ENCODE data around the gene ARHGAP21. TPM values are rescaled to one million over a fixed set of nuclear protein-coding genes. Genes with fewer than 3 reads are reported as not detected.

The ARHGAP21 gene
- total and polyA plus RNA-seq, 9 of the 15 experiments (the other 6 are each of a cell fraction or from before 2014, with no cell fraction given), result 13.6 to 145 (median 60.8) TPM

GRCh38 chr10:24718031-24718855, 5.4 kb downstream of the ARHGAP21 start (continued):
- TF ChIP-seq GATA2 (CRISPR knock-in tag; IDR thresholded peaks at IDR 0.05) (no peak), ZBTB26 (CRISPR knock-in tag; IDR thresholded peaks at IDR 0.05) (no peak), RB1 (IDR thresholded peaks at IDR 0.05; ENCODE audit: low read depth) (no peak), CTCFL (IDR thresholded peaks at IDR 0.05; ENCODE audit: borderline replicate concordance, insufficient read depth, low read depth, low read length, poor library complexity, severe bottlenecking) (no peak), SMAD1 (IDR thresholded peaks at IDR 0.05; ENCODE audit: low read depth, low read length, partially characterized antibody) (no peak), MLLT1 (IDR thresholded peaks at IDR 0.05) (peak in 1 of 2 experiments; percentile 73; a peak in 2 of 4 replicates), PURB (CRISPR knock-in tag; IDR thresholded peaks at IDR 0.05; ENCODE audit: low read depth) (no peak), POLR2AphosphoS2 (IDR thresholded peaks at IDR 0.05; ENCODE audit: low read length) (no peak), PML (IDR thresholded peaks at IDR 0.05; ENCODE audit: low read length) (no peak), HDAC1 (IDR thresholded peaks at IDR 0.05) (peak in 1 of 2 experiments; percentile 30; a peak in 1 of 4 replicates), NR3C1 (CRISPR knock-in tag; IDR thresholded peaks at IDR 0.05) (no peak), TAF9B (IDR thresholded peaks at IDR 0.05; ENCODE audit: partially characterized antibody) (peak; percentile 20), ZNF740 (CRISPR knock-in tag; IDR thresholded peaks at IDR 0.05) (no peak), ZNF740 (tag; IDR thresholded peaks at IDR 0.05) (no peak), ZNF280A (IDR thresholded peaks at IDR 0.05; ENCODE audit: low read depth, partially characterized antibody) (no peak), SMARCA5 (IDR thresholded peaks at IDR 0.05) (no peak), MYC (IDR thresholded peaks at IDR 0.05; ENCODE audit: low read depth, low read length) (no peak), MYC (CRISPR knock-in tag; IDR thresholded peaks at IDR 0.05; ENCODE audit: borderline replicate concordance, low read depth) (no peak), MEIS2 (IDR thresholded peaks at IDR 0.05; ENCODE audit: partially characterized antibody) (no peak), THRAP3 (IDR thresholded peaks at IDR 0.05; ENCODE audit: borderline replicate concordance) (0 out of 2 replicates have a peak, but pooled peaks have one; percentile 29), MAFF (IDR thresholded peaks at IDR 0.05; ENCODE audit: low read length) (0 out of 2 replicates have a peak, but pooled peaks have one; percentile 16)
